ENCODE data around the gene SRRT. TPM values are rescaled to one million over a fixed set of nuclear protein-coding genes. Genes with fewer than 3 reads are reported as not detected.

Gene SRRT
- total and polyA plus RNA-seq, 2 of the 4 experiments (the other 2 are of a cell fraction): 41.4 to 93.5 TPM

DNA sequence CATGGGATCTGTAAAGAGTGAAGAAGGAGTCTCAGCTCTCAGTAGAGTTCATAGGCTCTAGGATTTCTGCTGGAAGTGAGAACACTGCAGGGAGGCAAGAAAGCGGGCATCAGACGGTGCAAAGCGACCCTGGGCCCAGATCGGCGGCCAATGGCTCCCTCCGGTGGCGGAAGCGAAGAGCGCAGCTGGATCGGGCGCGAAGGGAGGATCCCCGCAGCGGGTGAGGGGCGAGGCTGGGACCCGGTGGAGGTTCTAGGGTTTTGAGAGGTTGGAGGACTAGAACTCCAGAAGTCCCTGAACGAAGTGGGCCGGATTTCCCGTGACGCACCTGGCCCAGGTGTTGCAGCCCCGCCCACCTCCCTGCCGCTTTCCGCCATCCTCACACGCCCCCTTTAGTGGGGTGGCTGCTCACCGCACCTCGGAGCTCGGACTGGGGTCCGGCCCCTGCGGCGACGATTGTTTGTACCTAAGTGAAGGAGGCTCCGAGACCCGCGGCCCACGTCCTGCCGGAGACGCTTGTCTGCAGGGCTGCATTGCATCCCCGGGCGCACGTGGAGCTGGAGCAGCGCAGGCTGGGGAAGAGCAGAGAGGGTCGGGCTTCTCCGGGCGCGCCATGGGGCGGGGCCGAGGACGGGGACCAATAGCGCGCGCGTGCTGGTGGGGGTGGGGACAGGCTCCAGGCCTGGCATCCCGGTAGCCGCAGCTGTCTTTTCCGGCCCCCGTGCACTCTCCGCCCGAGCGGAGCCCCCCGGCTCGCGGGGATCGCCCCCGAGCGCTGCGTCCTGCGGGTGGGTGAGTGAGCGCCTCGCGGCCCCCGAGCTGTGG is 22.6 kb upstream of the SRRT start, which contains the start of gene SLC12A9 (continued):
- TF ChIP-seq SMC3 (IDR thresholded peaks at IDR 0.05; ENCODE audit: low read depth, low read length) (peak; percentile 91), POLR2A (IDR thresholded peaks at IDR 0.05; ENCODE audit: low read depth, low read length) (0 out of 2 replicates have a peak, but pooled peaks have one; percentile 18), CHD1 (IDR thresholded peaks at IDR 0.05; ENCODE audit: low read depth, low read length) (no peak), MAZ (IDR thresholded peaks at IDR 0.05; ENCODE audit: borderline replicate concordance, low read depth, low read length) (peak; percentile 41; the same call in 1 of the 2 replicates)
